22Rv1 (cell line): ENCODE results near the gene UACA.
"Not testable (repeated sequence)": the region's sequence is repeated elsewhere in the genome, so short reads cannot be mapped to it uniquely, and the experiment has no call there.

Experiments
- H3K27ac ChIP-seq: fragments of 450-650 bp; 2 replicates; pipeline ENCODE4 v1.5.1; 2017
- CTCF ChIP-seq: fragments of 450-650 bp; IDR thresholded peaks from 2 replicates; pipeline ENCODE4 v1.5.1; 2017; ENCODE audit warnings: mild to moderate bottlenecking
- ZFX ChIP-seq: fragments of 450-650 bp; IDR thresholded peaks from 2 replicates; pipeline ENCODE4 v1.6.1; 2017; ENCODE audit warnings: antibody characterized with exemption, borderline replicate concordance

UACA gene

GRCh38 chr15:70672081-70672480, 91.3 kb downstream of the UACA start:
- no peak overlapping the region for H3K27ac ChIP-seq
- no peak for TF ChIP-seq CTCF
- no peak for TF ChIP-seq ZFX

- no peak overlapping the region for H3K27ac ChIP-seq
- TF ChIP-seq CTCF (peak; percentile 26; the same call in 1 of the 2 replicates), ZFX (no peak)
Observed at GRCh38 chr15:70670680-70671079, 92.7 kb downstream of the UACA start.

DNA sequence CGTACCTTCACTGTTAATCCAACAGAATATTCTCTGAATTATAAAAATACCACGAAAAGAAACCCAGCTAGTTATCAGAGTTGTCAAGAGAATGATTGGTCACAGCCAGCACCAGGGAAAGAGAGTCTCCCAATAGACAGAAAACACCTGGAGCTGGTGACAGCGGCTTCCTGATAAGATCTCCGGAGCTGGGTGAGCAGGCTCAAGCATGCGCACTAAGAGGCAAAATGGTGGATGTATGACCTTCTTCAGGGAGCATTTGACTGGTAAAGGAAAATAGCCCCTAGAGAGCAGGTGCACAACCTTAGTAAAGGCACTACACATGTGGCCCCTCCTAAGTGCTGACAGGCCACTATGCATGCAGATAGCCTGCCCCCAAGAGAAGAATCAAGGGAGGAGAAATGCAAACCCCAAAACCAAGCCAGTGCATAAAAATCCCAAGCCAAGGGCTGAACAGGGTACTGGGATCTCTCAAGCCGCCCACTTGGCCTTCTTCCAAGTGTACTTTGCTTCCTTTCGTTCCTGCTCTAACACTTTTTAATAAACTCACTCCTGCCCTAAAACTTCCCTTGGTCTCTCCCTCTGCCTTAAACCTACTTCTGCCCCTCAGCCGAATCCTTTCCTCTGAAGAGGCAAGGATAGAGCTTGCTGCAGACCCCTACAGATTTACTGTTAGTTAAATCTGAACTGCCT, 93.2 kb downstream of the UACA start:
- no peak overlapping the region for H3K27ac ChIP-seq
- TF ChIP-seq ZFX: no peak

GRCh38 chr15:70669006-70669602, 94.3 kb downstream of the UACA start:
- H3K27ac ChIP-seq: no peak overlapping the region
- TF ChIP-seq ZFX (no peak), CTCF (no peak)

GRCh38 chr15:70665599-70665998, 97.8 kb downstream of the UACA start:
- TF ChIP-seq CTCF (no peak), ZFX (no peak)
- no peak overlapping the region for H3K27ac ChIP-seq

- TF ChIP-seq CTCF (no peak), ZFX (no peak)
- H3K27ac ChIP-seq: no peak overlapping the region
Observed at GRCh38 chr15:70664494-70664893, 98.9 kb downstream of the UACA start.

DNA sequence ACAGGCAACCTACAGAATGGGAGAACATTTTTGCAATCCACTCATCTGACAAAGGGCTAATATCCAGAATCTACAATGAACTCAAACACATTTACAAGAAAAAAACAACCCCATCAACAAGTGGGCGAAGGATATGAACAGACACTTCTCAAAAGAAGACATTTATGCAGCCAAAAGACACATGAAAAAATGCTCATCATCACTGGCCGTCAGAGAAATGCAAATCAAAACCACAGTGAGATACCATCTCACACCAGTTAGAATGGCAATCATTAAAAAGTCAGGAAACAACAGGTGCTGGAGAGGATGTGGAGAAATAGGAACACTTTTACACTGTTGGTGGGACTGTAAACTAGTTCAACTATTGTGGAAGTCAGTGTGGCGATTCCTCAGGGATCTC, 100.3 kb downstream of the UACA start:
- H3K27ac ChIP-seq: not testable (repeated sequence)

- no peak overlapping the region for H3K27ac ChIP-seq
- TF ChIP-seq ZFX (no peak), CTCF (no peak)
Observed at GRCh38 chr15:70659662-70660061, 103.7 kb downstream of the UACA start.
